ENCODE data around the gene SKA1.
"Not testable (repeated sequence)": the region's sequence is repeated elsewhere in the genome, so short reads cannot be mapped to it uniquely, and the experiment has no call there.

DNA sequence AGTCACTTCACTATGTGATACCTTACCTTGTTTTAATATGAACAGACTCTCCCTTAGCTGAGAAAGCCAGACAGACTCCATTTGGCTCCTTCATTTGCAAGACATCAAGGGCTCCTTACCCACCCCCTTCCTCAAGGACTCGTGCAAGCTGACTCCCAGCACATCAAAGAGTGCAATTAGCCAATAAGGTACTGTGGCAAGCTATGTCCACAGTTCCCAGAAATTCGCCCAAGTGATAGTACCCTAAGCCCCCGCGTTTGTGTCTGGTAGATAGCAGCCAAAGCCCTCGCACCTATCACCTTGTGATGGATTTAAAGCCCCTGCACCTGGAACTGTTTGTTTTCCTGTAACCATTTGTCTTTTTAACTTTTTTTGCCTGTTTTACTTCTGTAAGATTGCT is 25.6 kb downstream of the SKA1 start:
- TF ChIP-seq POLR2A (IDR thresholded peaks at IDR 0.05) = not testable (repeated sequence)
- TF ChIP-seq, protein P1, sequence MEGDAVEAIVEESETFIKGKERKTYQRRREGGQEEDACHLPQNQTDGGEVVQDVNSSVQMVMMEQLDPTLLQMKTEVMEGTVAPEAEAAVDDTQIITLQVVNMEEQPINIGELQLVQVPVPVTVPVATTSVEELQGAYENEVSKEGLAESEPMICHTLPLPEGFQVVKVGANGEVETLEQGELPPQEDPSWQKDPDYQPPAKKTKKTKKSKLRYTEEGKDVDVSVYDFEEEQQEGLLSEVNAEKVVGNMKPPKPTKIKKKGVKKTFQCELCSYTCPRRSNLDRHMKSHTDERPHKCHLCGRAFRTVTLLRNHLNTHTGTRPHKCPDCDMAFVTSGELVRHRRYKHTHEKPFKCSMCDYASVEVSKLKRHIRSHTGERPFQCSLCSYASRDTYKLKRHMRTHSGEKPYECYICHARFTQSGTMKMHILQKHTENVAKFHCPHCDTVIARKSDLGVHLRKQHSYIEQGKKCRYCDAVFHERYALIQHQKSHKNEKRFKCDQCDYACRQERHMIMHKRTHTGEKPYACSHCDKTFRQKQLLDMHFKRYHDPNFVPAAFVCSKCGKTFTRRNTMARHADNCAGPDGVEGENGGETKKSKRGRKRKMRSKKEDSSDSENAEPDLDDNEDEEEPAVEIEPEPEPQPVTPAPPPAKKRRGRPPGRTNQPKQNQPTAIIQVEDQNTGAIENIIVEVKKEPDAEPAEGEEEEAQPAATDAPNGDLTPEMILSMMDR (IDR thresholded peaks at IDR 0.05) = not testable (repeated sequence)

All from prostate gland (tissue), 2 donors.